HT1080 (cell line): ENCODE data around the gene RMI1. TPM values are rescaled to one million over a fixed set of nuclear protein-coding genes. Genes with fewer than 3 reads are reported as not detected.
A peak's percentile ranks its signal among the peaks of the same experiment; 100 is the strongest.
"Not testable (repeated sequence)": the region's sequence is repeated elsewhere in the genome, so short reads cannot be mapped to it uniquely, and the experiment has no call there.

Experiments used
- DNase-seq: peaks from one replicate; pipeline ENCODE4 v3.0.0-alpha.2; 2015; ENCODE audit warnings: low read depth
- polyA plus RNA-seq, 2 experiments: library from polyadenylated mRNA; depleted of rRNA; stranded (reverse); fragments of >200 nt; gene quantifications; 2 replicates each; pipeline ENCODE4 v1.2.3, GENCODE V29; 2015
- total RNA-seq: library from RNA; depleted of rRNA; stranded (reverse); fragments of >200 nt; shearing (Covaris generic); gene quantifications from 2 replicates; pipeline ENCODE4 v1.2.3, GENCODE V29; 2014; rRNA removed

RMI1 gene
- 5.3 and 5.9 TPM in 2 replicates for total RNA-seq
- polyA plus RNA-seq (2015; cell fraction: cytosol; rRNA removed), result 11.0 and 14.4 TPM in 2 replicates
- polyA plus RNA-seq (2015; cell fraction: nucleus; rRNA removed), result 13.3 and 14.2 TPM in 2 replicates

DNA sequence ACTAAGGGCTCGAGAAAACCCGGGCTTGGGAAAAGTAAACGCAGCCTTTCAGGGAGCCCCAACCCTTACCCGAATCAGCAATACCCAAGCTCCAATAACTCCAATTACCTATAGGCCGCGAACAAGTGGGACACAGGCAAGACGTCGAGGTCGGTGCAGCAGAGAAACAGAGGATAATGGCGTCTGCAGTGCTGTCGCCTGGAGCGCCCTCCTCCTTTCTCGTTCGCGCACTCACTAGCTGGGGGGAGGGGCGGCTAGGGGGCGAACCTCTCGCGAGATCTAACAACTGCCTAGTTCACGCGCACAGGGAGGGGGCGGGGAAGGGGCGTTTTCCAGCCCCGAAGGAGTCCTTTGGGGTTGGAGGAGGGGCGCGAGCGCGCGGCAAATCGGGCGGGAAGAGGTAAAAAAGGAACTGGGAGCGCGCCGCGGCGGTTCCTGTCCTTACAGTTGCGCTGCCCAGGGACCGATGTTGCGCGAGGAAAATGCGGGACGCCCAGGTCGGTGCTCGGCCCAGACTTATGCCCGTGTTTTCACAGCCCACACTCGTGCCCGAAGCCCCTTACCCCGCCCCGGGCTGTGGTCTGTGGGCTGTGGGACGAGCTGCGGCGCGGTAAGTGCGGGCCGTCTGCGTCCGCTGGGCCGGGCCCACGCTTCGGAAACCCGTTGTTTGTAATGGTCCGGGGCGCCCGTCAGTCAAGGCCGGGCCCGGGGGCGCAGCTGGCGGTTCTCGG is at the start of gene RMI1:
TSS of gene RMI1 (plus strand) at position 411 of the 731 bp plus-strand sequence. CDS start 20,182 bp downstream, outside the sequence.
- DNase-seq, result peak; percentile 90

GRCh38 chr9:83930881-83931280 is 49.7 kb upstream of the RMI1 start:
- no peak for DNase-seq

- DNase-seq, result no peak
Observed at GRCh38 chr9:83932011-83932410, 48.6 kb upstream of the RMI1 start.

GRCh38 chr9:83932851-83933250 is 47.8 kb upstream of the RMI1 start:
- DNase-seq, result no peak

- DNase-seq, result peak; percentile 34
Observed at GRCh38 chr9:83933790-83934189, 46.8 kb upstream of the RMI1 start.

- DNase-seq, result peak; percentile 81
Observed at GRCh38 chr9:83934569-83935275, 45.9 kb upstream of the RMI1 start.

DNA sequence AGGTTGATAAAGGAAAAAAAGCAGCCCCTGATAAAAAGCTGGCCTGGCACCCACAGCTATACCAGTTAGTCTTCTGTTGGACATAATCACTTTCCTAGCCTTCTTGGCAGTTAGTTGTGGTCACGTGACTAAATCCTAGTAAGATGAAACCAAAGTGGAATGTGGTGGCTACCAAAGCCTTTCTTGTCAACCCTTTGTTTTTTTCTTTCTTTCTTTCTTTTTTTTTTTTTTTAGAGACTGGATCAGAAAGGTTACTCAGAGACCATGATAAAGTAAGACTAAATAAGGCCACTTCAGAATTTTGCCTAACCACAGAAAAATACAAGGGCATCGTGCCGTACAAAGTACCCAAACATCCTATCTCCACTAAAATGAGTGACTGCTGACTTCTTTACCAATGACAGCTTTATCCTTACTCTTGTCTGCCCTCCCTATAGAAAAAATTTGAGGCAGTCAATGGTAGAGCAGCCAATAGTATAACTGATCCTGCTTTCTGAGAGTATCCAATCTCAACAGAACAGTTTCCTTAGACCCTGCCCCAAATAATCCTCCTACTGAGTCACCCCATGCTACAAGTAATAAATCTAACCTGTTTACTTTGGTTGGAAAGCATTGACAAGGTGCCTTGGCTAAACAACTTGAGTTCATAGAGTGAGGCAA is 45.2 kb upstream of the RMI1 start:
- peak; percentile 83 for DNase-seq

DNA sequence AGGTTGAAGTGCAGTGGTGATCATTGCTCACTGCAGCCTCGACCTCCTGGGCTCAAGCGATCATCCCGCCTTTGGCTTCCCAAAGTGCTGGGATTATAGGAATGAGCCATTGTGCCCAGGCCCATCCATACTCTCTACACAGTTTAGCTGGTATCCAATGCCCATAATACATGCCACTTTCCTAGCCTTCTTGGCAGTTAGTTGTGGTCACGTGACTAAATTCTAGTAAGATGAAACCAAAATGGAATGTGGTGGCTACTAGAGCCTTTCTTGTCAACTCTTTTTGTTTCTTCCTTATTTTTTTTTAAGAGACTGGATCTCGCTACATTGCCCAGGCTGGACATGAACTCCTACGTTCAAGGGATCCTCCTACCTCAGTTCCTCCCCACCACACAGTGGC is 44.1 kb upstream of the RMI1 start:
- no peak for DNase-seq

DNA sequence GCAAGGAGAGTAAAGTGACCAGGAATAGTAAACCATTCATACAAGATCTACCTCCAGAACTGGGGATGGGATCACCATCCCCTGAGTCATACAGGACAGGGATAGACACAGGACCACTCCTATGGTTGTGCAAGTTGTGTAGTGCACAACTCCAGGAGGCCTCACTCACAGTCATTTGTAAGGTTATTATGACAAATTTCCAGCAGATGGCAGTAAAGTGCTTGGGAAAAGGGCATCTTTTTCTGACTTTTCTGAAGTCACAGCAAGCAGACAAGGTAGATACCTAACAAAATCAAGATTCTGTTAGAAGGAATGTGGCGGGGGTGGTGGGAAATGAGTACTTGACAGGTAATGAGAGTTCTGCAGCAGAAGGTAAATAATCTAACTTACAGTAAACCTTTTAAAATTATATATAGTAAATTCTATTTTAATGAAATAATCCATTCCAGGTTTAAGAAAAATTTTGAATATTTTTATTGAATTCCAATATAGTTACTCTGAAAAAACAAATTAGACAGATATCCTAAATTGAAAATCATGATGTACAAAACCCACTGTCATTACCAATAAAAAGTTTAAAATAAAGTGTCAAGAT is 42.6 kb upstream of the RMI1 start:
- peak; percentile 63 for DNase-seq

DNA sequence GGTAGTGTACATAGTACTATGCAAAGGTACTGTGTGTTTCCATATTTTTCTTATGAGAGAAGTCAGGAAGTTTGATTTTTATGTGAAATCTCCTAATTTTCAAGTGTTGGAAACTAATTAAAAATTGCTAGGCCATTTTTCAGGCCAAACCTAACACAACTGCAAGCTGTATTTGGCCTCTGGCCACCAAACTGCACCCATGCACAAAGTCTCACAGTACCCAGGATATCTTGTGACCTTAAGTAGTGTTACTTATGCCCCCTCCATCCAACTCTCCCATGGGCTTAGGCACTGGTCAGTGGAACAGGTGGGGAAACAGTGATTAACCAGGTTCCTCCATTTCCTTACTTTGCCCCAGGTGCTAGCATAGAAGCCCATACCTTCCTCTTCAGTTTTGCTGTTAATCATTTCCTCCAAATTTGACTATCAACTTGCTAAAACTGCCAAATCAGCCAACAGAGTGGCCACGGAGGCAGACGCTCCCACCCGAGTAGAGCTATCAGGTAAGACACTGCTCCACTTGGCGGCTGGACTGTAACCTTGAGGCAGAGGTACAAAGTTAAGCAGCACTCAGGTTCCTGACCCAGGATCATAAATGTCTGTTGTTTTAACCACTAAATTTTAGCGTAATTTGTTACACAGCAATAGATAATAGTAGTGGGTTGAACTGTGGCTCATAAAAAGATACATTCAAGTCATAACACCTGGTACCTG is 39.9 kb upstream of the RMI1 start:
- DNase-seq, result no peak

- not testable (repeated sequence) for DNase-seq
Observed at GRCh38 chr9:83948096-83948495, 32.5 kb upstream of the RMI1 start.

DNA sequence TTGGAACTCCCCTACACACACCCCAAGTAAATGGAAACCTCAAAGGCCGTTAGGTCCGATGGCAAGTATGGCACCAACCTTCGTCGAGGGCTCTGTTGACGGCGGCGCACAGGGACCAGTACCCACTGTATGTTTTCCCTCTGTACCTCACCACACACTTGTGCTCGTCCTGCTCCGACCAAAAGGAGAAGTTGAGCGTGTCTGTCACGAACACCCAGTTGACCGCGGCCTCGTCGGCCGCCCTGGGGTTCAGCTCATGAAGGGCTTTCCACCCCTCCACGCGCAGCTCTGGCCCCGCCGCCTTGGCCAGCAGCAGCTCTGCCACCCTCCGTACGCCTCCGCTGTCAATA is 24.5 kb upstream of the RMI1 start:
- DNase-seq, result no peak

DNA sequence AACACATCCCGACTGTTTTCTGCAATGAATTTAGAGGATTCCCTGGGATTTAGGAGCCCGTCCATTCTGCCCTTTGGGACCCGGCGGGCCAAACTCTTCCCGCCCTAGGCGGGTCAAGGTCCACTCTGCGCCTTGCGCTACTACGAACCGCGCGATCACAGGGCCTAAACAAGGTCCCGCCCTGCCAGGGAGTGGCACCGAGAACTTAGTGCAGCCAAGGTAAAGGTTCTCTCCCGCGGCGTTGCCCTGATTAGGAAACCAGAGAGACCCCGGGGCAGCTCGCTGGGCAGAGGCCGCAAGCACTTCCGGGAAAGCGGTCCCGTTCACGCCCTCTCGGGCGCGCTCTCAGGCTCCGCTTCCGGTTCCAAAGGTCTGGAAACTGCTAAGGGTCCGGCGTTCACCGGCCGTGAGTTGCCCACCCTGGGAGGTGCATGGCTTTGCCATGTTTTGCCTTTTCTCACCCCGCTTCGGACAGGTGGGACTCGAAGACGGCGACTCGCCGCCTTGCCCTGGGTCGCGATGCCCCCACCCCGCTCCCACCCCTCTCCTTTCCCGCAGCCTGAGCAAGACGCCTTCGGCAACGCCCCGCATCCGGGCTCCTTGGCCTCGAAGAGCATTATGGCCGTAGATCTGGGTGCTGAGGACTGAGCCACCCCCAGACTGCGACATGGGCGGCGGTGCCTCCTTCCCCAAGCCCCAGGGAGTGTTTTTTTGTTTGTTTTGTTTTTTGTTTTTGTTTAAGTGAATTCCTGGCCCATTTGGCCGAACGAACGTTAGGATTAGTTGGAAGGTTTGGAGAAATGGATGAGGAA is 24.0 kb upstream of the RMI1 start:
- DNase-seq, result no peak

- DNase-seq, result no peak
Observed at GRCh38 chr9:83957248-83957513, 23.4 kb upstream of the RMI1 start.

- peak; percentile 75 for DNase-seq
Observed at GRCh38 chr9:83959061-83959460, 21.5 kb upstream of the RMI1 start.

GRCh38 chr9:83960991-83961390 is 19.6 kb upstream of the RMI1 start:
- DNase-seq, result no peak

- no peak for DNase-seq
Observed at GRCh38 chr9:83962165-83962564, 18.4 kb upstream of the RMI1 start.

- no peak for DNase-seq
Observed at GRCh38 chr9:83964973-83965349, 15.6 kb upstream of the RMI1 start.

GRCh38 chr9:83965350-83966208 is 15.0 kb upstream of the RMI1 start:
- peak; percentile 17 for DNase-seq

- no peak for DNase-seq
Observed at GRCh38 chr9:83966209-83966582, 14.4 kb upstream of the RMI1 start.
